Muscle layer of colon (tissue), 2 donors: Measurements from ENCODE around the gene APBA2.

Source experiments
- H3K27ac ChIP-seq: one replicate; pipeline ENCODE4 v1.7.0; 2013; ENCODE audit warnings: low read depth, mild to moderate bottlenecking, low read length, moderate library complexity
- H3K27me3 ChIP-seq, 2 donors: one replicate each; pipeline ENCODE4 v1.7.0; 2013; ENCODE audit warnings: low read length in 2 of 2, mild to moderate bottlenecking in 2 of 2; ENCODE audit not compliant: insufficient read depth in 2 of 2, control insufficient read depth in 1 of 2
- H3K36me3 ChIP-seq: one replicate; pipeline ENCODE4 v1.7.0; 2013; ENCODE audit warnings: mild to moderate bottlenecking, low read length; ENCODE audit not compliant: insufficient read depth
- H3K4me1 ChIP-seq: one replicate; pipeline ENCODE4 v1.7.0; 2013; ENCODE audit warnings: mild to moderate bottlenecking, low read length; ENCODE audit not compliant: insufficient read depth
- H3K4me3 ChIP-seq, 2 donors: one replicate each; pipeline ENCODE4 v1.7.0; 2013; ENCODE audit warnings: low read length in 2 of 2, low read depth in 1 of 2, mild to moderate bottlenecking in 1 of 2, moderate library complexity in 1 of 2
- H3K9ac ChIP-seq: one replicate; pipeline ENCODE4 v1.7.0; 2013; ENCODE audit warnings: low read length
- H3K9me3 ChIP-seq: one replicate; pipeline ENCODE4 v1.7.0; 2013; ENCODE audit warnings: mild to moderate bottlenecking, low read length
- donor health status: abdominal sarcoma.
- donor health status: Adenocarcinoma of cecum.

The APBA2 gene

GRCh38 chr15:29119847-29120246 lies 234.1 kb downstream of the APBA2 start:
- H3K27me3 ChIP-seq: peaks cover 0 to 8% of the 10 kb centered on the region in 2 donors
- H3K4me3 ChIP-seq: no peak overlapping the region
- no peaks in the 10 kb centered on the region for H3K36me3 ChIP-seq
- no peaks in the 10 kb centered on the region for H3K4me1 ChIP-seq
- no peak overlapping the region for H3K27ac ChIP-seq
- no peak overlapping the region for H3K9ac ChIP-seq
- H3K9me3 ChIP-seq: no peaks in the 10 kb centered on the region

GRCh38 chr15:29120593-29121368 lies 235.0 kb downstream of the APBA2 start:
- Histone ChIP-seq H3K4me1 (no peaks in the 10 kb centered on the region), H3K9me3 (no peaks in the 10 kb centered on the region), H3K4me3 (no peak overlapping the region), H3K27me3 (peaks cover 0 to 3% of the 10 kb centered on the region in 2 donors), H3K9ac (no peak overlapping the region), H3K36me3 (no peaks in the 10 kb centered on the region), H3K27ac (no peak overlapping the region)

GRCh38 chr15:29121369-29121656 lies 235.5 kb downstream of the APBA2 start:
- H3K36me3 ChIP-seq: no peaks in the 10 kb centered on the region
- no peaks in the 10 kb centered on the region for H3K4me1 ChIP-seq
- H3K27ac ChIP-seq: no peak overlapping the region
- H3K4me3 ChIP-seq: no peak overlapping the region
- H3K9ac ChIP-seq: no peak overlapping the region
- no peaks in the 10 kb centered on the region for H3K27me3 ChIP-seq
- H3K9me3 ChIP-seq: no peaks in the 10 kb centered on the region

GRCh38 chr15:29121907-29122306 lies 236.1 kb downstream of the APBA2 start:
- Histone ChIP-seq H3K9ac (no peak overlapping the region), H3K27ac (no peak overlapping the region), H3K36me3 (no peaks in the 10 kb centered on the region), H3K4me3 (no peak overlapping the region), H3K27me3 (no peaks in the 10 kb centered on the region), H3K9me3 (no peaks in the 10 kb centered on the region), H3K4me1 (no peaks in the 10 kb centered on the region)

- no peaks in the 10 kb centered on the region for H3K4me1 ChIP-seq
- H3K27me3 ChIP-seq: no peaks in the 10 kb centered on the region
- no peaks in the 10 kb centered on the region for H3K9me3 ChIP-seq
- no peak overlapping the region for H3K9ac ChIP-seq
- H3K36me3 ChIP-seq: no peaks in the 10 kb centered on the region
- H3K4me3 ChIP-seq: no peak overlapping the region
- no peak overlapping the region for H3K27ac ChIP-seq
These were observed 236.7 kb downstream of the APBA2 start for GRCh38 chr15:29122506-29122905.

GRCh38 chr15:29123171-29123570 lies 237.4 kb downstream of the APBA2 start:
- Histone ChIP-seq H3K27ac (no peak overlapping the region), H3K4me3 (no peak overlapping the region), H3K9ac (no peak overlapping the region), H3K27me3 (no peaks in the 10 kb centered on the region), H3K9me3 (no peaks in the 10 kb centered on the region), H3K4me1 (no peaks in the 10 kb centered on the region), H3K36me3 (no peaks in the 10 kb centered on the region)

GRCh38 chr15:29123991-29124390 lies 238.2 kb downstream of the APBA2 start:
- H3K36me3 ChIP-seq: no peaks in the 10 kb centered on the region
- H3K4me1 ChIP-seq: no peaks in the 10 kb centered on the region
- H3K9me3 ChIP-seq: no peaks in the 10 kb centered on the region
- H3K4me3 ChIP-seq: no peak overlapping the region
- no peak overlapping the region for H3K27ac ChIP-seq
- no peaks in the 10 kb centered on the region for H3K27me3 ChIP-seq
- H3K9ac ChIP-seq: no peak overlapping the region

- H3K9ac ChIP-seq: no peak overlapping the region
- H3K27me3 ChIP-seq: no peaks in the 10 kb centered on the region
- no peaks in the 10 kb centered on the region for H3K36me3 ChIP-seq
- H3K9me3 ChIP-seq: no peaks in the 10 kb centered on the region
- no peak overlapping the region for H3K27ac ChIP-seq
- no peak overlapping the region for H3K4me3 ChIP-seq
- no peaks in the 10 kb centered on the region for H3K4me1 ChIP-seq
These were observed 239.0 kb downstream of the APBA2 start for GRCh38 chr15:29124581-29125381.

GRCh38 chr15:29125382-29126207 lies 239.8 kb downstream of the APBA2 start:
- no peak overlapping the region for H3K4me3 ChIP-seq
- H3K27me3 ChIP-seq: no peaks in the 10 kb centered on the region
- H3K9me3 ChIP-seq: no peaks in the 10 kb centered on the region
- H3K4me1 ChIP-seq: no peaks in the 10 kb centered on the region
- H3K9ac ChIP-seq: no peak overlapping the region
- H3K36me3 ChIP-seq: no peaks in the 10 kb centered on the region
- no peak overlapping the region for H3K27ac ChIP-seq

- Histone ChIP-seq H3K36me3 (no peaks in the 10 kb centered on the region), H3K9ac (no peak overlapping the region), H3K4me1 (no peaks in the 10 kb centered on the region), H3K4me3 (no peak overlapping the region), H3K9me3 (no peaks in the 10 kb centered on the region), H3K27me3 (no peaks in the 10 kb centered on the region), H3K27ac (no peak overlapping the region)
These were observed 240.4 kb downstream of the APBA2 start for GRCh38 chr15:29126208-29126536.

GRCh38 chr15:29126821-29127461 lies 241.2 kb downstream of the APBA2 start:
- Histone ChIP-seq H3K4me3 (no peak overlapping the region), H3K27ac (no peak overlapping the region), H3K27me3 (no peaks in the 10 kb centered on the region), H3K9ac (no peak overlapping the region), H3K4me1 (no peaks in the 10 kb centered on the region), H3K36me3 (no peaks in the 10 kb centered on the region), H3K9me3 (no peaks in the 10 kb centered on the region)
